Breast epithelium (tissue), 3 donors: ENCODE data around the gene SLC16A6.

ENCODE experiments used
- CTCF ChIP-seq, 3 donors: fragments of 450-650 bp; IDR thresholded peaks; one replicate each; pipeline ENCODE4 v1.5.1; 2016 to 2017; ENCODE audit warnings: antibody characterized with exemption in 3 of 3, mild to moderate bottlenecking in 3 of 3, moderate library complexity in 3 of 3
- POLR2A ChIP-seq: fragments of 450-650 bp; IDR thresholded peaks from one replicate; pipeline ENCODE4 v1.6.1; 2016; ENCODE audit warnings: antibody characterized with exemption, mild to moderate bottlenecking, moderate library complexity

DNA sequence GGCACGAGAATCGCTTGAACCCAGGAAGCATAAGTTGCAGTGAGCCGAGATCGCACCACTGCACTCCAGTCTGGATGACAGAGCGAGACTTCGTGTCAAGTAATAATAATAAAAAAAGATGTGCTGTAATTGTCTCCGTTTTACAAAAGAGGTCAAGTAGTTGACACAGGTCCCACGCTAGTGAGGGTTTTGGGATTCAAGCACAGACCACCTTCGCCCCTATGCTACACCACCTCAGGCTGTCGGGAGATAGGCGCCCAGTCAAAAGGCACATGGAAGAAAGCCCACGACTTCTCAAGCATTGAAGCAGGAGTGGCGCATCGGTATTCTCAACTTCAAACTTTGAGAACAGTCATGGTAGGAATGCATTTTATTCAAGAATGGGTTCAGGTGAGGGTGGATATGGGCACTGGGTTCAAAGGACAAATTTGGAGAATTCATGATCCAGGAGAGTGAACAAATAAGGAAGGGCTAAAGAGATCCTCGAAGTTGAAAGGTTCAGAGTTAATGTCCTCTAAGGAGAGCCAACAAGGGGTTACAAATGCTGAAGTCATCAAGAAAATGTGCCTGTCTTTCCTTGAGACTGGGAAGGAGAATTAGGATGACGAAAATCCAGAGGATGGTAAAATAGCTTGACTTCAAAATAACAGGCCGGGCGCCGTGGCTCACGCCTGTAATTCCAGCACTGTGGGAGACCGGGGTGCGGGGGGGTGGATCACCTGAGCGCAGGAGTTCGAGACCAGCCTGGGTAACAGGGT, 44.5 kb downstream of the SLC16A6 start:
- TF ChIP-seq CTCF (IDR thresholded peaks at IDR 0.05) (no peak), POLR2A (no peak)
